ENCODE results near the gene HTR2A. TPM values are rescaled to one million over a fixed set of nuclear protein-coding genes. Genes with fewer than 3 reads are reported as not detected.

Gene HTR2A
- total and polyA plus RNA-seq, 4 donors: 0.09 to 1.1 (median 0.43) TPM

GRCh38 chr13:46795321-46795720, 101.5 kb downstream of the HTR2A start:
- no peaks in the 10 kb centered on the region for H3K27me3 ChIP-seq (ENCODE audit: control insufficient read depth in 3 of 3, insufficient read depth in 3 of 3, low read length in 2 of 3)
- peaks cover 0 to 9% (median 7%) of the 10 kb centered on the region in 4 donors for H3K36me3 ChIP-seq (ENCODE audit: control insufficient read depth in 4 of 4, insufficient read depth in 4 of 4, low read length in 4 of 4)
- H3K4me3 ChIP-seq: no peak overlapping the region
- 92 to 94% methylated on average over 6 of the region's 6 CpGs for WGBS, 2 donors
- no peak for TF ChIP-seq CTCF (IDR thresholded peaks at IDR 0.05; ENCODE audit: control extremely low read depth, extremely low read depth)
- ATAC-seq (ENCODE audit: insufficient read depth, low FRiP score) (no peak), DNase-seq (no peak)
- peaks cover 2 to 20% (median 7%) of the 10 kb centered on the region in 5 donors for H3K4me1 ChIP-seq (ENCODE audit: control insufficient read depth in 5 of 5, insufficient read depth in 5 of 5, low read length in 5 of 5)
- no peak overlapping the region for H3K9ac ChIP-seq (ENCODE audit: insufficient read depth in 1 of 2, low read length in 2 of 2)
- no peaks in the 10 kb centered on the region for H3K9me3 ChIP-seq (ENCODE audit: control insufficient read depth in 4 of 4, insufficient read depth in 3 of 4, low read length in 3 of 4)
- no peak overlapping the region for H3K27ac ChIP-seq (ENCODE audit: low read depth in 1 of 2, low read length in 1 of 2)

- Histone ChIP-seq H3K4me1 (ENCODE audit: control insufficient read depth in 5 of 5, insufficient read depth in 5 of 5, low read length in 5 of 5) (no peaks in the 10 kb centered on the region), H3K9me3 (ENCODE audit: control insufficient read depth in 4 of 4, insufficient read depth in 3 of 4, low read length in 3 of 4) (no peaks in the 10 kb centered on the region), H3K27ac (ENCODE audit: low read depth in 1 of 2, low read length in 1 of 2) (no peak overlapping the region), H3K27me3 (ENCODE audit: control insufficient read depth in 3 of 3, insufficient read depth in 3 of 3, low read length in 2 of 3) (no peaks in the 10 kb centered on the region), H3K36me3 (ENCODE audit: control insufficient read depth in 4 of 4, insufficient read depth in 4 of 4, low read length in 4 of 4) (peaks cover 3 to 52% (median 26%) of the 10 kb centered on the region in 4 donors), H3K4me3 (no peak overlapping the region), H3K9ac (ENCODE audit: insufficient read depth in 1 of 2, low read length in 2 of 2) (no peak overlapping the region)
- WGBS, 2 donors: 92 to 96% methylated on average over 3 of the region's 3 CpGs
- no peak for TF ChIP-seq CTCF (IDR thresholded peaks at IDR 0.05; ENCODE audit: control extremely low read depth, extremely low read depth)
- DNase-seq (no peak), ATAC-seq (ENCODE audit: insufficient read depth, low FRiP score) (no peak)
These were observed 113.3 kb downstream of the HTR2A start for GRCh38 chr13:46783504-46783903.

GRCh38 chr13:46782691-46783090, 114.2 kb downstream of the HTR2A start:
- H3K9ac ChIP-seq (ENCODE audit: insufficient read depth in 1 of 2, low read length in 2 of 2): no peak overlapping the region
- WGBS, 2 donors: 84% methylated on average over 2 of the region's 2 CpGs
- ATAC-seq (ENCODE audit: insufficient read depth, low FRiP score) (no peak), DNase-seq (no peak)
- H3K36me3 ChIP-seq (ENCODE audit: control insufficient read depth in 4 of 4, insufficient read depth in 4 of 4, low read length in 4 of 4): peaks cover 4 to 47% (median 27%) of the 10 kb centered on the region in 4 donors
- no peak for TF ChIP-seq CTCF (IDR thresholded peaks at IDR 0.05; ENCODE audit: control extremely low read depth, extremely low read depth)
- H3K27me3 ChIP-seq (ENCODE audit: control insufficient read depth in 3 of 3, insufficient read depth in 3 of 3, low read length in 2 of 3): no peaks in the 10 kb centered on the region
- no peaks in the 10 kb centered on the region for H3K9me3 ChIP-seq (ENCODE audit: control insufficient read depth in 4 of 4, insufficient read depth in 3 of 4, low read length in 3 of 4)
- H3K27ac ChIP-seq (ENCODE audit: low read depth in 1 of 2, low read length in 1 of 2): no peak overlapping the region
- no peak overlapping the region for H3K4me3 ChIP-seq
- no peaks in the 10 kb centered on the region for H3K4me1 ChIP-seq (ENCODE audit: control insufficient read depth in 5 of 5, insufficient read depth in 5 of 5, low read length in 5 of 5)

GRCh38 chr13:46782066-46782465, 114.8 kb downstream of the HTR2A start:
- DNase-seq (no peak), ATAC-seq (ENCODE audit: insufficient read depth, low FRiP score) (no peak)
- Histone ChIP-seq H3K4me1 (ENCODE audit: control insufficient read depth in 5 of 5, insufficient read depth in 5 of 5, low read length in 5 of 5) (no peaks in the 10 kb centered on the region), H3K9me3 (ENCODE audit: control insufficient read depth in 4 of 4, insufficient read depth in 3 of 4, low read length in 3 of 4) (no peaks in the 10 kb centered on the region), H3K9ac (ENCODE audit: insufficient read depth in 1 of 2, low read length in 2 of 2) (no peak overlapping the region), H3K27me3 (ENCODE audit: control insufficient read depth in 3 of 3, insufficient read depth in 3 of 3, low read length in 2 of 3) (no peaks in the 10 kb centered on the region), H3K36me3 (ENCODE audit: control insufficient read depth in 4 of 4, insufficient read depth in 4 of 4, low read length in 4 of 4) (peaks cover 4 to 48% (median 29%) of the 10 kb centered on the region in 4 donors), H3K27ac (ENCODE audit: low read depth in 1 of 2, low read length in 1 of 2) (no peak overlapping the region), H3K4me3 (no peak overlapping the region)
- WGBS, 2 donors: 91 to 98% methylated on average over 1 of the region's 1 CpG
- no peak for TF ChIP-seq CTCF (IDR thresholded peaks at IDR 0.05; ENCODE audit: control extremely low read depth, extremely low read depth)
